Ishikawa (cell line): Measurements from ENCODE around the gene TBXAS1.

Source experiments
- CREB1 ChIP-seq: IDR thresholded peaks from 2 replicates; pipeline ENCODE4 v1.6.1; 2012; ENCODE audit warnings: low read depth
- EGR1 ChIP-seq: IDR thresholded peaks from 2 replicates; pipeline ENCODE4 v1.6.1; 2012
- EP300 ChIP-seq: IDR thresholded peaks from 2 replicates; pipeline ENCODE4 v1.6.1; 2012; ENCODE audit warnings: borderline replicate concordance
- FOXM1 ChIP-seq: IDR thresholded peaks from 2 replicates; pipeline ENCODE4 v1.6.1; 2012; ENCODE audit warnings: low read depth, borderline replicate concordance
- MAX ChIP-seq: IDR thresholded peaks from 2 replicates; pipeline ENCODE4 v1.6.1; 2012
- NFIC ChIP-seq: IDR thresholded peaks from 2 replicates; pipeline ENCODE4 v1.6.1; 2012
- RAD21 ChIP-seq: IDR thresholded peaks from 2 replicates; pipeline ENCODE4 v1.6.1; 2012; ENCODE audit warnings: low read depth
- REST ChIP-seq: IDR thresholded peaks from 2 replicates; pipeline ENCODE4 v1.6.1; 2012; ENCODE audit warnings: low read depth, mild to moderate bottlenecking
- TAF1 ChIP-seq: IDR thresholded peaks from 2 replicates; pipeline ENCODE4 v1.6.1; 2012; ENCODE audit warnings: low read depth, mild to moderate bottlenecking
- TCF12 ChIP-seq: IDR thresholded peaks from 2 replicates; pipeline ENCODE4 v1.6.1; 2012; ENCODE audit warnings: low read depth
- USF1 ChIP-seq: IDR thresholded peaks from 2 replicates; pipeline ENCODE4 v1.6.1; 2012

- TF ChIP-seq CREB1 (no peak), TCF12 (no peak), TAF1 (no peak), MAX (no peak), EP300 (no peak), USF1 (no peak), RAD21 (no peak), REST (no peak), EGR1 (no peak), NFIC (no peak), FOXM1 (no peak)
These were observed 3.3 kb upstream of the TBXAS1 start for GRCh38 chr7:139825666-139826290.
